Left lung (tissue), 10 donors: Measurements from ENCODE around the gene STAP2. TPM values are rescaled to one million over a fixed set of nuclear protein-coding genes. Genes with fewer than 3 reads are reported as not detected.
A peak's percentile ranks its signal among the peaks of the same experiment; 100 is the strongest.
"Not testable (repeated sequence)": the region's sequence is repeated elsewhere in the genome, so short reads cannot be mapped to it uniquely, and the experiment has no call there.

Experiments used
- ATAC-seq: fragments of 200-7000 bp; cut with Tn5 transposase; one replicate; pipeline ENCODE4 v1.9.1; 2020; ENCODE audit warnings: moderate library complexity
- DNase-seq, 4 donors: peaks; one replicate each; pipeline ENCODE4 v3.0.0-alpha.2; 2013 to 2020
- H3K27ac ChIP-seq, 2 donors: fragments of 200-600 bp; sonication (generic) in 1 of 2; one replicate each; pipeline versions ENCODE4 v1.5.0 to v1.8.0; 2020 to 2021
- H3K27me3 ChIP-seq, 2 donors: fragments of 200-600 bp; sonication (generic) in 1 of 2; one replicate each; pipeline versions ENCODE4 v1.5.0 to v1.8.0; 2020 to 2021
- H3K36me3 ChIP-seq, 2 donors: fragments of 200-600 bp; sonication (generic) in 1 of 2; one replicate each; pipeline versions ENCODE4 v1.5.0 to v1.8.0; 2020 to 2021
- H3K4me1 ChIP-seq, 2 donors: fragments of 200-600 bp; one replicate each; pipeline ENCODE4 v1.8.0; 2021
- H3K4me3 ChIP-seq, 2 donors: fragments of 200-600 bp; sonication (generic) in 1 of 2; one replicate each; pipeline versions ENCODE4 v1.5.0 to v1.8.0; 2020 to 2021; ENCODE audit warnings: mild to moderate bottlenecking in 1 of 2
- H3K9me3 ChIP-seq, 2 donors: fragments of 200-600 bp; sonication (generic) in 1 of 2; one replicate each; pipeline versions ENCODE4 v1.5.0 to v1.8.0; 2020 to 2021
- intact Hi-C, 2 donors: fragments of 100-400 bp; cut with DNase I; formaldehyde crosslinking; loops; one replicate each; pipeline versions ENCODE4 v1.11.2 to v1.14.2; 2022
- polyA plus RNA-seq, 6 donors: library from polyadenylated mRNA; unstranded; fragments of 120-200 nt; gene quantifications; one replicate each; pipeline ENCODE4 v1.2.1, GENCODE V29; 2013; ENCODE audit not compliant: insufficient read length in 6 of 6
- total RNA-seq, 2 donors: library from RNA; stranded (reverse); fragmentation: NEBNext Ultra II Directional; extraction: Animal tissue kit (Norgen Biotek cat#: 25700); gene quantifications; one replicate each; pipeline ENCODE4 v1.2.1, GENCODE V29; 2021
- TF ChIP-seq, protein P1 (sequence below), 2 donors: fragments of 200-600 bp; sonication (generic) in 1 of 2; IDR thresholded peaks; one replicate each; pipeline versions ENCODE4 v1.5.0 to v1.8.0; 2021; ENCODE audit warnings: antibody characterized with exemption in 2 of 2
- donor health status: DM: no; HTN: yes; CAD: no.
- donor health status: DM: no; HTN: no; CAD: no.

Gene STAP2
- total and polyA plus RNA-seq, 8 donors = 14.1 to 41.5 (median 36.2) TPM

DNA sequence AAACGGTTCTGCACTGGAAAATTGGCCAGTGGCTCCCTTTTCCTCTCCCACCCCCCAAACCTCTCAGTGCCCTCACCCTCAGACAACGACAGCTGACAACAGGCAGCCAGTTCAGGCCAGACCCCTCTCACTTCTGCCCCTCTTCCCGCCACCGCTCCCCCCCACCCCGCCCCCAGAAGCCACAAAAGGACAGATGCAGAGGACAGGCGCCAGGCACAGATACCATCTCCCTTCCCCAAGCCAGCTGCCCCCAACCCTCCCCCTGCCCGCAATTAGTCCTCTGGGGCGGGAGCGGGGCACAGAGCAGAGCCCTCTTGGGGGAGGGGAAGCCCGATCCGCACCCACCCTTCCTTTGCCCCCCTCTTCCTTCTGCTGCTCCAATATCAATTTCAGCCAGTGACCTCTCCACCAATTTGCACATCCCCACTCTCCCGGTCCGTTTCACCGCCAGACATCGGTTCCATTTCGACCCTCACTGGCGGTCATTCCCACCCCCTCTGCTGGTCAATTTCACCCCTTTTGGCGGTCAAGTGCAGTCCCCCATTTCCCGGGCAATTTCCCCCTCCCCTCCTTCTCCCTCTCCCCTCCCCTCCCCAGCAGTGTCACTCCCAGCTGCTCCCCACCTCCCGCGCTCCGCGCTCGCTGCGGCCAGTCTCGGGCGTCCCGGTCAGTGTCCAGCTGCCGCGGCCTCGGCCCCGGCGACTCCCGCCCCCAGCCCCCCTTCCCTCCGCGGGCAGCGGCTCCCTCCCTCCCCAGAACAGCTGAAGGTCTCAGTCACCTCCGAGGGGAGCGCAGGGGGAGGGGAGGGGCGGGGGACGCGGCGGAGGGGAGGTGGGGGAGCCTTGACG lies 60.0 kb downstream of the STAP2 start, which contains the start of gene SHD:
SHD (plus strand) TSS at position 848 of the 848 bp plus-strand sequence. CDS start 798 bp downstream, outside the sequence.
- Histone ChIP-seq H3K27ac (no peak within 1 kb of the TSS), H3K9me3 (no peaks in the 10 kb centered on the region), H3K4me3 (no peak within 1 kb of the TSS), H3K4me1 (peaks cover 8 to 13% of the 10 kb centered on the region in 2 donors), H3K36me3 (no peaks in the 10 kb centered on the region), H3K27me3 (peaks cover 28 to 67% of the 10 kb centered on the region in 2 donors)
- intact Hi-C loops = no loop called here
- TF ChIP-seq, protein P1, sequence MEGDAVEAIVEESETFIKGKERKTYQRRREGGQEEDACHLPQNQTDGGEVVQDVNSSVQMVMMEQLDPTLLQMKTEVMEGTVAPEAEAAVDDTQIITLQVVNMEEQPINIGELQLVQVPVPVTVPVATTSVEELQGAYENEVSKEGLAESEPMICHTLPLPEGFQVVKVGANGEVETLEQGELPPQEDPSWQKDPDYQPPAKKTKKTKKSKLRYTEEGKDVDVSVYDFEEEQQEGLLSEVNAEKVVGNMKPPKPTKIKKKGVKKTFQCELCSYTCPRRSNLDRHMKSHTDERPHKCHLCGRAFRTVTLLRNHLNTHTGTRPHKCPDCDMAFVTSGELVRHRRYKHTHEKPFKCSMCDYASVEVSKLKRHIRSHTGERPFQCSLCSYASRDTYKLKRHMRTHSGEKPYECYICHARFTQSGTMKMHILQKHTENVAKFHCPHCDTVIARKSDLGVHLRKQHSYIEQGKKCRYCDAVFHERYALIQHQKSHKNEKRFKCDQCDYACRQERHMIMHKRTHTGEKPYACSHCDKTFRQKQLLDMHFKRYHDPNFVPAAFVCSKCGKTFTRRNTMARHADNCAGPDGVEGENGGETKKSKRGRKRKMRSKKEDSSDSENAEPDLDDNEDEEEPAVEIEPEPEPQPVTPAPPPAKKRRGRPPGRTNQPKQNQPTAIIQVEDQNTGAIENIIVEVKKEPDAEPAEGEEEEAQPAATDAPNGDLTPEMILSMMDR (IDR thresholded peaks at IDR 0.05) = no peak
- ATAC-seq (no peak), DNase-seq (peak in 1 of 4 donors; percentile 28)

DNA sequence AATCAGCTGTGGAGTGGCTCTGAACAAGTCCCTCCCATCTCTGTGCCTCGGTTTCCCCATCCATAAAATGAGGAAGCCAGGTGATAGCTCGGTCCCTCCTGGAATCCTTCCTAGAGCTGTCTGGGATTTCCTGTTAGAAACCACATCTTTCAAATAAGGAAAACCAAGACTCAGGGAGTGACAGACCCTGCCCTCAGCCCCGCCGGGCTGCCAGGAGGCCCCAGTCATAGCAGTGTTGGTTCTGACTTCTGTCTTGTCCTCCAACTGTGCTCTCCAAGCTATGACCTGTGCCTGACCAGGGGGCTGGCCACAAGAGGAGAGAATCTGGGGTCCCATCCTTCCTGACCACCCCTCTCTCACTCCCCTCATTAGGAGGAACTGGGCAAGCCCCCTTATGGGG lies 60.6 kb downstream of the STAP2 start:
- Histone ChIP-seq H3K36me3 (no peaks in the 10 kb centered on the region), H3K9me3 (no peaks in the 10 kb centered on the region), H3K27me3 (peaks cover 24 to 63% of the 10 kb centered on the region in 2 donors), H3K4me3 (no peak overlapping the region), H3K4me1 (peaks cover 8 to 13% of the 10 kb centered on the region in 2 donors), H3K27ac (no peak overlapping the region)
- DNase-seq = no peak
- intact Hi-C loops = no loop called here
- TF ChIP-seq, protein P1 (IDR thresholded peaks at IDR 0.05) = no peak
- ATAC-seq = no peak

DNA sequence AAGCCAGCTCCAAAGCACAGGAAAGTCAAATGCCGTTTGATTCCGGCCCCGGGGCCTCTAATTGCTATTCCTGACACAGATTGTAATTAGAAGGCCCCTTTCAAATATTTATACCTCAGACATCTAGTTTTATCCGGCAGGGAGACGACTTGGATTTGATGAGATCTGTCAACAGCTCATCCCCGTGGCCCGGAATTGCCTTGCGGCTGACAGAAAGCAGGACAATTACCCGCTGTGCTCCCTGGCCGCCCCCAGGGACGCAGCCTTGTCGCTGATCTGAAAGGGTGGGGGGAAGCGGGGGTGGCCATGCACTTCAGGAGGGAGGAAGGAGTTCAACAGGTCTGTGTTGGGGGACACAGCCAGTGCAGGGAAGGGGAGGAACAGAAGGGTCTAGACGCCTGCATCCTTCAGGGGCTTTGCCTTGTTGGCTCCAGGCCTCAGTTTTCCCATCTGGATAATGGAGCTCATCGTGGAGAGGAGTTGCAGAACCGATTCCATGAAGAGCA lies 61.4 kb downstream of the STAP2 start:
- no peaks in the 10 kb centered on the region for H3K9me3 ChIP-seq
- DNase-seq (no peak), ATAC-seq (no peak)
- no peak overlapping the region for H3K27ac ChIP-seq
- no peak overlapping the region for H3K4me3 ChIP-seq
- peaks cover 0 to 5% of the 10 kb centered on the region in 2 donors for H3K36me3 ChIP-seq
- peaks cover 23 to 56% of the 10 kb centered on the region in 2 donors for H3K27me3 ChIP-seq
- TF ChIP-seq, protein P1 (IDR thresholded peaks at IDR 0.05) = no peak
- intact Hi-C loops = no loop called here
- peaks cover 8 to 13% of the 10 kb centered on the region in 2 donors for H3K4me1 ChIP-seq

DNA sequence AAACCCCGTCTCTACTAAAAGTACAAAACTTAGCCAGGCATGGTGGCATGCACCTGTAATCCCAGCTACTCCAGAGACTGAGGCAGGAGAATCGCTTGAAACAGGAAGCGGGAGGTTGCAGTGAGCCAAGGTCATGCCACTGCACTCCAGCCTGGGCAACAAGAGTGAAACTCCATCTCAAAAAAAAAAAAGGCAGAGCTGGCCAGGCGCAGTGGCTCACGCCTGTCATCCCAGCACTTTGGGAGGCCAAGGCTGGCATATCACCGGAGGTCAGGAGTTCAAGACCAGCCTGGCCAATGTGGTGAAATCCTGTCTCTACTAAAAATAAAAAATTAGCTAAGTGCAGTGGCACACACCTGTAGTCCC lies 64.3 kb downstream of the STAP2 start:
- ATAC-seq, H3K27ac ChIP-seq, H3K4me3 ChIP-seq, DNase-seq, intact Hi-C loops, H3K4me1 ChIP-seq, H3K9me3 ChIP-seq: not testable (repeated sequence)
- H3K27me3 ChIP-seq = peaks cover 8 to 26% of the 10 kb centered on the region in 2 donors
- H3K36me3 ChIP-seq = peaks cover 0 to 34% of the 10 kb centered on the region in 2 donors

Other genes with a start within 250 kb of the STAP2 start
- gene MAP2K2, start 214.7 kb downstream of the STAP2 start, total RNA-seq = 100 to 1,000 TPM; 129 to 143 TPM
- gene MAP2K2, start 214.7 kb downstream of the STAP2 start, polyA plus RNA-seq = 100 to 1,000 TPM in 5 of 6 donors, 10 to 100 TPM in 1; 97.2 to 121 (median 111) TPM
- gene CREB3L3, start 185.2 kb downstream of the STAP2 start, total RNA-seq = not detected
- gene CREB3L3, start 185.2 kb downstream of the STAP2 start, polyA plus RNA-seq = not detected
- gene SIRT6, start 156.3 kb downstream of the STAP2 start, total RNA-seq = 10 to 100 TPM; 20.8 to 21.9 TPM
- gene SIRT6, start 156.3 kb downstream of the STAP2 start, polyA plus RNA-seq = 10 to 100 TPM; 17.8 to 24.7 (median 19.0) TPM
- gene ANKRD24, start 156.1 kb downstream of the STAP2 start, total RNA-seq = 1 to 10 TPM in 1 of 2 donors, under 1 TPM in 1; 0.58 to 2.1 TPM
- 1 to 10 TPM in 5 of 6 donors, under 1 TPM in 1; 0.86 to 2.3 (median 1.3) TPM for gene ANKRD24, start 156.1 kb downstream of the STAP2 start, polyA plus RNA-seq
- 1 to 10 TPM; 1.5 to 6.0 TPM for gene EBI3, start 109.3 kb downstream of the STAP2 start, total RNA-seq
- under 1 TPM; 0.39 to 0.73 (median 0.56) TPM for gene EBI3, start 109.3 kb downstream of the STAP2 start, polyA plus RNA-seq
- 10 to 100 TPM; 13.2 to 16.9 TPM for gene YJU2, start 91.7 kb downstream of the STAP2 start, total RNA-seq
- gene YJU2, start 91.7 kb downstream of the STAP2 start, polyA plus RNA-seq = 10 to 100 TPM; 14.3 to 21.0 (median 18.8) TPM
- not detected for gene SHD, start 59.6 kb downstream of the STAP2 start, total RNA-seq
- gene SHD, start 59.6 kb downstream of the STAP2 start, polyA plus RNA-seq = under 1 TPM in 5 of 6 donors, not detected in 1; 0.21 to 0.28 (median 0.21) TPM
- under 1 TPM; 0.71 to 0.85 TPM for gene TMIGD2, start 36.4 kb downstream of the STAP2 start, total RNA-seq
- under 1 TPM; 0.22 to 0.56 (median 0.34) TPM for gene TMIGD2, start 36.4 kb downstream of the STAP2 start, polyA plus RNA-seq
- under 1 TPM in 1 of 2 donors, not detected in 1; 0.55 TPM for gene FSD1, start 34.2 kb downstream of the STAP2 start, total RNA-seq
- 1 to 10 TPM; 1.0 to 1.9 (median 1.5) TPM for gene FSD1, start 34.2 kb downstream of the STAP2 start, polyA plus RNA-seq
- gene MPND, start 4.7 kb upstream of the STAP2 start, total RNA-seq = 10 to 100 TPM; 21.9 to 31.3 TPM
- gene MPND, start 4.7 kb upstream of the STAP2 start, polyA plus RNA-seq = 10 to 100 TPM; 19.9 to 27.3 (median 25.8) TPM
- gene SH3GL1, start 61.7 kb upstream of the STAP2 start, total RNA-seq = 10 to 100 TPM; 64.6 to 71.8 TPM
- 100 to 1,000 TPM in 2 of 6 donors, 10 to 100 TPM in 4; 74.2 to 119 (median 91.5) TPM for gene SH3GL1, start 61.7 kb upstream of the STAP2 start, polyA plus RNA-seq
- gene CHAF1A, start 63.8 kb upstream of the STAP2 start, total RNA-seq = 10 to 100 TPM; 15.6 to 24.1 TPM
- 10 to 100 TPM; 18.5 to 29.3 (median 24.8) TPM for gene CHAF1A, start 63.8 kb upstream of the STAP2 start, polyA plus RNA-seq
- 10 to 100 TPM; 86.0 to 89.5 TPM for gene UBXN6, start 119.0 kb upstream of the STAP2 start, total RNA-seq
- gene UBXN6, start 119.0 kb upstream of the STAP2 start, polyA plus RNA-seq = 100 to 1,000 TPM in 1 of 6 donors, 10 to 100 TPM in 5; 70.2 to 101 (median 84.9) TPM
- gene HDGFL2, start 133.5 kb upstream of the STAP2 start, total RNA-seq = 10 to 100 TPM; 30.9 to 36.6 TPM
- gene HDGFL2, start 133.5 kb upstream of the STAP2 start, polyA plus RNA-seq = 10 to 100 TPM; 59.3 to 87.4 (median 75.3) TPM
- gene PLIN4, start 179.7 kb upstream of the STAP2 start, total RNA-seq = 1 to 10 TPM; 1.2 to 4.0 TPM
- 1 to 10 TPM in 5 of 6 donors, under 1 TPM in 1; 0.88 to 1.2 (median 1.1) TPM for gene PLIN4, start 179.7 kb upstream of the STAP2 start, polyA plus RNA-seq
- gene PLIN5, start 196.4 kb upstream of the STAP2 start, total RNA-seq = 10 to 100 TPM in 1 of 2 donors, 1 to 10 TPM in 1; 8.4 to 15.9 TPM
- gene PLIN5, start 196.4 kb upstream of the STAP2 start, polyA plus RNA-seq = 1 to 10 TPM; 1.8 to 2.8 (median 2.2) TPM
- 10 to 100 TPM; 11.2 to 17.9 TPM for gene LRG1, start 201.2 kb upstream of the STAP2 start, total RNA-seq
- under 1 TPM; 0.58 to 0.97 (median 0.79) TPM for gene LRG1, start 201.2 kb upstream of the STAP2 start, polyA plus RNA-seq
- gene SEMA6B, start 220.9 kb upstream of the STAP2 start, total RNA-seq = 10 to 100 TPM in 1 of 2 donors, 1 to 10 TPM in 1; 4.8 to 24.7 TPM
- 1 to 10 TPM; 2.1 to 4.0 (median 2.9) TPM for gene SEMA6B, start 220.9 kb upstream of the STAP2 start, polyA plus RNA-seq